ENCODE measurements around the gene APLF.

- no peak for TF ChIP-seq POLR2AphosphoS5 (IDR thresholded peaks at IDR 0.05; ENCODE audit: low read depth, low read length)
- TF ChIP-seq REST (IDR thresholded peaks at IDR 0.05; ENCODE audit: insufficient read depth in 1 of 2, low read depth in 2 of 2, low read length in 2 of 2) = no peak
- TF ChIP-seq FOXP2 (optimal IDR thresholded peaks at IDR 0.05; ENCODE audit: borderline replicate concordance, extremely low read depth, extremely low read length, insufficient read depth) = no peak
- no peak for TF ChIP-seq SIN3A (IDR thresholded peaks at IDR 0.05; ENCODE audit: borderline replicate concordance, insufficient read depth, low read length)
Observed at GRCh38 chr2:68456198-68456597, 11.2 kb upstream of the APLF start.

All from PFSK-1 (cell line).